NCI-H2107 (cell line): ENCODE measurements around the gene L3MBTL4.

Source experiments
- DNase-seq: peaks from one replicate; lab custom pipeline; 2025; lab: John Stamatoyannopoulos, UW

L3MBTL4 gene

GRCh38 chr18:5961097-5961827 lies 453.4 kb downstream of the L3MBTL4 start:
- no peak for DNase-seq

DNA sequence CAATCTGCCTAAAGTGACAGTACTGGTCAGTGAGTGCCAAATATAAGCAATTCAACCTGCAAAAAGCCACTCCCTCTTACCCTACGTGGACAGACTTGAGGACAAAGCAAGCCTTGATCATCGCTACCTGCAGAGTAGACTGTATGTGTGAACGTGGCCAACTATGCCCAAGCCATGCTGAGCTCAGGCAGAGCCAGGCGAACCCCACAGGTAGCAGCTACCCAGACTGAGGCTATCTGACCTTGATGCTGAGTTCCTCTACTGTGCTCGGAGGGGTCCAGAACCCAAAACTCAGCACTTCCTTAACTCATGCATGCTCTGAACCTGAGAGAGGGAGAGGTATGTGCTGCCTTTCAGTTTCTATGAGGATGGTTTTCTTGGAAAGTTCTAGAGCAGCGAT lies 455.9 kb downstream of the L3MBTL4 start:
- no peak for DNase-seq

- DNase-seq: no peak
Observed at GRCh38 chr18:5955861-5956260, 458.9 kb downstream of the L3MBTL4 start.

DNA sequence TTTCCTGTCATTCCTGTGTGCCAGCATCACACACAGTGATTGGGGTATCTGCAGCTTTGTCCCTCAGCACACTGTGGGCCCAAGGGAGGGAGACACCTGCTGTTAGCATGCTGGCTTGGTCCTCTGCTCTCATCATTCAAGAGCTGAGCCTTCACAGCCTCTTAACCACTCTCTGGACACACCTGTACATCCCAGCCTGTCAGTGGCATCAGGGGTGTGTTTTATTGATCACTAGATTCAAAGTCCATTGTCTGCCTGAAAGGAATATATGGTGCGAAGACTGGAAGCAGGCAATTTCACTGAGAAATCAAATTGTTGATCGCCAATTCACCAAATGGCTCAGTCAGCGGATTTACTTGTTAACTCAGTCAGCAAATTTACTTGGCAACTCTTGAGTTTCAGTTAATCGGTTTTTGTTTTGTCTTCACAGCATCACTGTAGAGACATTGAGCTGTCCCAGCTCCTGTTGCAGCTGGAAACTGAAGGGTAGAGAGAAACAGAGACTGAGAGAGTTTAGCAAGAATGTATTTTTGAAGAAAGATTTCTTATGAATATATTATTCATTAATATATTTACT lies 463.1 kb downstream of the L3MBTL4 start:
- no peak for DNase-seq

- DNase-seq: no peak
Observed at GRCh38 chr18:5948781-5949180, 465.9 kb downstream of the L3MBTL4 start.

DNA sequence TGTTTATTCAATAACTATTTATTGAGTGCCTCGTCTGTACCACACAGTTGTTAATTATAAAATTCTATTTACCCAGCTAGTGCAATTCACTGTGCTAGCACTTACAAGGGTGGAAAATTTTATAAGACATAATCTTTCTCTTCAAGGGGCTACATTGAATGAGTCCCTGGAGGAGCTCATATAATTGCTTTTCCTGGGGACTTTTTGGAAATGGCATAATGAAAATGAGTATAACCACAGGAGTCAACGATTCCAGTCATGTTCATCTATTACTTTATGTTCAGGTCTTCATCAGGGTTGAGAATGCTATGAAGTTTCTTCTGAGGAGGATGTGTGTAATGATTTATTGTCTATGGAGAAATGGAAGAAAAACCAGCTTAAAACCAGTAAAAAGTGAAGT lies 466.5 kb downstream of the L3MBTL4 start:
- DNase-seq: no peak

DNA sequence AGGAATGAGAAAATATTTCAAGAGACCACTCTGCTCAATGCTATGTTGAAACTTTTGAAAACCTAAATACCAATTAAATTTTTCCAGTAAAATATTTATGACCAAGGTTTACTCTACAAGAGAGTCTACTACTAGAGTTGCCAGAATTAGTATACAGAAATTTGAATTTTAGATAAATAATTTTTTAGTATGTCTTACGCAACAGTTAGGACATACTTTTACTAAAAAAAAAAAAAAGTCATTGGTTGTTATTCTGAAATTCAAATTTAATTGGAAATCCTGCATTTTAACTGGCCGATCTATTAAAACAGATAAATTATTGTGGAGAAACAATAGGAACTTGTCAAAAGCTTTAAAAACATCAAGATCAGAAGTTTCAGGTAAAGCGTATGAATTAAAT lies 470.3 kb downstream of the L3MBTL4 start:
- DNase-seq: no peak

- DNase-seq: peak; percentile 8
Observed at GRCh38 chr18:5943514-5943913, 471.2 kb downstream of the L3MBTL4 start.

DNA sequence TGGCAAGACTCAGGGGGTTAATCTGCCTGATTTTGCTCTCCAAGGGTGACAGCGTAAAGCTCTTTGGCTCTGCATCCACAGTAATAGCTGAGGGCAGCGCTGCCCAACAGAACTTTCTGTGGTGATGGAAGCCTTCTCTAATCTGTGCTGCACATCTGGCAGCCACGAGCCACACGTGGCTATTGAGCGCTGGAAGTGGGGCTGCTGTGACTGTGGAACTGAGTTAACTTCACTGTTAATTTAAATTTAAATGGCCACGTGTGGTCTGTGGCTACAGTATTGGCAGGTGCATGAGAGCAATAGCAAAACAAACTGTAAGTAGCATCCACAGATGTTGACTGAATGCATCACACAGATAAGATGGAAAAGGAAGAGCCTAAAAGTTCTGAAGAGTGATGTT lies 472.1 kb downstream of the L3MBTL4 start:
- no peak for DNase-seq

GRCh38 chr18:5941890-5942289 lies 472.8 kb downstream of the L3MBTL4 start:
- no peak for DNase-seq

GRCh38 chr18:5939801-5940667 lies 474.7 kb downstream of the L3MBTL4 start:
- no peak for DNase-seq

GRCh38 chr18:5937795-5938194 lies 476.9 kb downstream of the L3MBTL4 start:
- DNase-seq: no peak

DNA sequence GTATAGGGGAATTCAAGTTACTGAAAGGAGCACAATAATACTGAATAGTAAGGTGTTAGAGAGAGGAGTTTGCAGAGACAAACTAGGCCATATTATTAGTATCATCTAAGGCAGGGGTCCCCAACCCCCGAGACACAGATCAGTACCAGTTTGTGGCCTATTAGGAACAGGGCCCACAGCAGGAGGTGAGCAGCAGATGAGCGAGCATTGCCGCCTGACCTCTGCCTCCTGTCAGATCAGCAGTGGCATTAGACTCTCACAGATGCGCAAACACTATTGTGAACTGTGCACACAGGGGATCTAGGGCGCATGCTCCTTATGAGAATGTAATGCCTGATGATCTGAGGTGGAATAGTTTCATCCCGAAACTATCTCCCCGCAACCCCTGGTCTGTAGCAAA lies 477.6 kb downstream of the L3MBTL4 start:
- DNase-seq: no peak

DNA sequence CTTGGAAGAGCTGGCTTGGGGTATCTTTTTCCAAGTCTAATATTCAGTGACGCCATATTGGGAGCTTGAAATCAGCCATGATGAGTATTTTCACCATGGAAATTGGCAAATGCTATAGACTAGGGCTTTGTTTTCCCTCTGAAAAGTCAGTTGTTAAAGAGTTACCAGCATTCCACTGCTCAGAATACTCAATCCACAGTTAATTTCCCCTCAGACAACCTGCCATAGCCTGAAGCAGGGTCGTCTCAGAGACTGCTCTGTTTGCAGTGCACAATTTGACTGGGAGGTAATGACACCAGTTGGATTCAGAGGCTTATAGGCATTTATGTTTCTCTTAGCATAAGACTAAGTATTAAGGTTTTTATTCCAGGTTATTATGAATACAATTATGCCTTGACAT lies 483.9 kb downstream of the L3MBTL4 start:
- no peak for DNase-seq

- DNase-seq: no peak
Observed at GRCh38 chr18:5918205-5918858, 496.4 kb downstream of the L3MBTL4 start.

DNA sequence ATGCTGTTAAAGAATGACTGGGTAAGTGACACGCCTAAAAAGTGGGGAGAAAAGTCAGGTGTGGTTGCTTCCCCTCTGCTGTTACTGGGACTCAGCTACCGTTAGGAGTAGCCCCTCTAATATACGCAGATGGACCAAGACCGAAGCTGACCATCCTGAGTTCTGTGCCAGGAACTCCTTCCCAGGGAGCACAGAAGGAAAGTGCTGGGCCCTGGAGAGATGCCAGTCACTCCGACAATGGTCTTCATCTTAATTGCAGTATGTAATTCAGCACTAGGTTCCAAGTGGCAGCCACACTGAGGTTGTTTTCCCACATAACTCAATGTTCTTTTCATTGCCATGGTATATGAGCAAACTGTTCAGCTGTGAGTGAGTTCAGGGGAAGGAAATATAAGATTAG lies 499.8 kb downstream of the L3MBTL4 start:
- no peak for DNase-seq

GRCh38 chr18:5914016-5914415 lies 500.7 kb downstream of the L3MBTL4 start:
- DNase-seq: no peak

GRCh38 chr18:5912566-5912965 lies 502.1 kb downstream of the L3MBTL4 start:
- no peak for DNase-seq

DNA sequence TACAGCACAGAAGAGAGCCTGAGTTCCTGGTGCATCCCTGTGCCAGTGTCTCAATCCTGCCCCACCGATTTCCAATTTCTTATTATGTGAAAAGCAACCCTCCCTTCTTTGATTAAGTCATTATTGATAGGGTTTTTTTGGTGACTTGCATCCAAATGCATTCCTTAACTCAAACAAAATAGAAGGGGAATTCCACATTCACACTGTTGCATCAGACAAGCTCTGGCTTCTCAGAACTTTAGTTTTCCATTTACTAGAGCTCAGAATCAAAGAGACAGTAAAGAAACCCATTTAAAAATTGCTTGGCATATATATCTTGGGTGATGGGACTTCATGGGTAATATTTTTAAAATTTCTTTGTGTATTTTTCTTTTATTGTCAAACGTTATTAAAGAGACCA lies 505.6 kb downstream of the L3MBTL4 start:
- DNase-seq: no peak
